NCI-H1417 treated with DMSO at 0.1 percent for 48 hours (cell line): ENCODE results near the gene PBX3.
A peak's percentile ranks its signal among the peaks of the same experiment; 100 is the strongest.
"Not testable (repeated sequence)": the region's sequence is repeated elsewhere in the genome, so short reads cannot be mapped to it uniquely, and the experiment has no call there.

Experiments used
- DNase-seq: peaks from one replicate; lab custom pipeline; 2025; lab: John Stamatoyannopoulos, UW

Gene PBX3

DNA sequence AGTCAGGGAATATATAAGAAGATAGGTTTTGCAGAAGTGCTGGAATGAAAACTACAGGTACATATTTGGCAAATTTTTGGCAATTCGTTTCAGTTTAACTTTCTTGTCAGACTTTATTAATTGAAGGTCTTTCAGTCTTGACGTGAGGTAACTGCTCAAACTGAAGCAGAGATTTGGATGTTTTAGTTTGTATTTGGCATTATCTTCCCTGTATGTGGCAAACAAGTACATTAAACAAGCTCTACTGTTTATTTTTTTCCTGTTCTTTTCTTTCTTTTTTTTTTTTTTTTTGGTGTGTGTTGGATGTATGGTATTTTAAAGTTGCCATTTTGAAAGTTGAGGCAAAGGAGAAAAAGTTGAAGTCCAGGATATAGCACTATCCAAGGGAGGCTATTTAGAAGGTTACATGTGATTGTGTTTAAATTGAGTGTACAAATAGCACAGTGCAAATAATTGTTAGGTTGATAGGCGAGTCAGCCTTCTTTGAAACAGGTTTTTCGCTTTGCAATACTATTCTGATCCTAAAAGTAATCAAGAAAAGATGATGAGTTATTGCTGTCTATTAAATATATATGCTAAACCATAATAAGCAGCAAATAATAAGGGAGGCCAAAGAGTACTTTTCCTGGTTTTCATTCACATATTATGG is 2.2 kb downstream of the PBX3 start:
- no peak for DNase-seq

DNA sequence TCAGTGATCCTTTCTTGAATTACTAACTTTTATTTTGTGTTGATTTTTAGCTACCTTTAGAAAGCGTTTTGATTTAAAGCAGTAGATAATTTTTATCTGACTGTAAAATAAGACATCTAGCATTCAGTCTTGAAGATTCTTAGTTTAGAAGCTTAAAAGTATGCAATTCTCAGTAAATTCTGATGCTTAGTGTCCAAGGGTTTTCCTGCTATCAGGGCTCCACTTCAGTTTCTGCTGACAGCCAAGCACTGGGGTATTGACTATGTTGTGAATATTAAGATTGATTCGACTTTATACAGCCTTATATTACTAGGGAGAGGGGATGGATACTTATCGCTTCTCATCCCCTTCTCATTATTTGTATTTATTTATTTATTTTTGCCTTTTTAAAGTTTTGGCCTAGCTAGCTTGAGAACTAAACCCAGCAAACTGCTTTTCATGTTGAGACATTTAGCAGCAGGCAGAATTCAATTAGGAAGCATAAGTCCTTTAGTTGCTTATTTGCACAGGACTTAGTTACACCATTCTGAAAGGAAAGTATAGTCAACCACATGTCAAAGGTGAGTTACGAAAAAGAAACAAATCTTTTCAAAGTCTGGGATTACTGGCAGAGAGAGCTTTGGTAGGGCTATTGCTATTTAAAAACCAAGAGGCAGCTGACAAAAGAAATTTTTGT is 2.9 kb downstream of the PBX3 start:
- DNase-seq, result no peak

DNA sequence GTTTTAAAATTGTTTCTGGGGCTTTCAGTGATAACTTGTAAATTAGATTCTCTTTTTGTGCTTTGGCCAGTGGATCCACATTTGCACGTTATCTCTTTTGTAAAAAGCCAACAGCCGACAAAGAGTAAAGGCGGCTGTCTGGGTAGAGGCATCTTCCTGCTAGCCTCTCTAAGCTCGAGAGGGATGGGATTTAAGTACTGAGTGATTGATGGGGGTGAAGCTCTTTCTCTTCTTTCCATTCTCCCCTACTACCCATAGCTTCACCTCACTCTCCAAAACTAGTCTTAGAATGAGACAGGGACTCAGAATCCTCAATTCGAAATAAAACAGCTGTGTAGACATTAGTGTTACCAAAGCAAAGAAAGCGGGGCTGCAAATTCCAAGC is 3.4 kb downstream of the PBX3 start:
- DNase-seq, result no peak

DNA sequence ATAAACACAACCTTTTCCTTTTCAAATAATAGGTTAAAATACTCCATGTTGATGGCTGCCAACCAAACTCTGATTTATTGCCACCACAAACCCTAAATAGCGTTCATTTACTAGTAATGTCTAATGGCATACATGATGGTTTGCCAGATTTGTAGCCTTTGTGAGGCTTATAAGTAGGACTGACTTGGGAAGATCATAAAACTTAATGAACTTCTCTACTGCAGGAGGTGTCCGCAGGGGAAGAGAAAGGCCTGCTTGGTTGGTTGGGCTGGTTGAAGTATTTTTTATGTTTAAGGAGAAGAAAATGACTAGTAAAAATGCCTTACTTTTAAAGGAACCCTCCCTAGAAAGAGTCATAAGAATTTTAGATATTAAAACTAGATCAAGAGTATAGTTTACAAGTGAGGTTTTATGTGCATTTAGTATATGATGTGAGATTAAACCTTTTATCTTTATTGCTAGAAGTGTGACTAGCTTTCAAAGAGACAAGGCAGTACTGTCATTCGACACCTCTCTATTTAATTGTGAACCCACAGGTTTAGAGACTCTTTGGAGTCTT is 5.0 kb downstream of the PBX3 start:
- DNase-seq, result no peak

DNA sequence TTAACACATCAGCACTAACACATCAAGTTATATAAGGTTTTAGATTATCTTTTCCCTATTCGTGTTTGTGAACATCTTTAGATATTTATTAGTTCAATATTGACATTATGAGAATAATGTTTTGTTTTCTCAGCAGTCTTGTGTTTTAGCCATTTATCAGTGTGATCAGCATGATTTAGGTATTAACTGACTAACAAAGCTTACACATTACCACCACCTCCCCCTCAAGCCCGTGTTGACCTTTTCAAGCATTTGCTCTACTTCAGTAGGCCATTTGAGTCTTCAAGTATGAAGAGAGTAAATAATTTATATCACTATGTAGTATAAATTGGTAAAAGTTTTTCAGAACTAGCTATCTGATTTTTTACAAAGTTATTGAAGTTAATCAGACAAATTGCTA is 6.9 kb downstream of the PBX3 start:
- no peak for DNase-seq

DNA sequence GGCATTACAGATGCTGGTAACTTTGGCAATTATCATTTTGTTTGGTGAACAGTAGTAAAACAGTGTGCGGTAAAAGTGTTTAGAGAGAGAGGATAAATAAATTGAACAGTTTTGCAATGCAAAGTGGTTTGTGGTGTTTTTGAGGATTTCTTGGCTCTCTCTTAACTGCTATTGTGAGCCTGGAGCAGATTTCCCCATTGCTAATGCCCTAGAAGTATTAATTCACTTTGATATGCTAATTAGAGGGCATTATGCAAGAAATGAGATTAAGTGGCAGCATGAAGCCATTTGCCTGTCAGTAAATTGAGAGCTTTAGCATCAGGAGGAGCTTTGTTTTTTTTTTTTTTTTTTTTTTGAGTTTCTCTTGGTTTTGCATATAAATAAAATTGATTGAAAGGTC is 8.2 kb downstream of the PBX3 start:
- no peak for DNase-seq

DNA sequence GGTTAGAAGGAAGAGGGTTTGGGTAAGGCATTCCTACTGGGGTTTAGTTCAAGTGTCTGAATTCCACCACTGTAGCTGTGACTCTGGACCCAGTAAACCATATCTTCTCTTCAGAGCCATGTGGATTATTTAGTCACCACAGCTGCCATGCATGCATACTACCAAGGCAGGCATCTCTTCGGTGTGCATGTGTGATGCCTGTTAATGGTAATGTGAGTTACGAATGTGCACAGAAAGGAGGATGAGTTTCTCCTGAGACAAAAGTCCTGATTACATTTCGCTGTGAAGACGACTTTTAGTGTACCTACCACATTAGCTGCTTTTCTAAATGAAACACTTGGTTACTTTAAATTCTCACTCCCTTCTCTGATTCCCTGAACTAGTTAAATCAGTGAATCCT is 9.3 kb downstream of the PBX3 start:
- DNase-seq, result no peak

DNA sequence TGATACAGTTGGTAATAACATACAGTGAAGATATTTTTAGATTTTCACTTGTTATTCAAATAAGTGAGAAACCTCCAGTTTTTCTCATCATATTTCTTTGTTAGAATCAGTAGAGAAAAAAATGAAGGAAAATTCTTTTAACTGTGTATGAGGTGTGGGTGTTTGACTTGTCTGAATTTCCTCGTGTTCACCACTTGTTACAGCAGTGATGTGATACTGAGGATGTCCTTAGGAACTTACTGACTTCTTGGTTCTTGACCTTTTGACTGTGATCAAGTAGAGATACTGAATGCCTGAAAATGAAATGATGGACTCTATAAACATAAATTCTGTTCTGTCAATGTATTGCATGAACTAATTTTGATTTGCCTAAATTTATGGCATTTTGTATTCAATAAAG is 10.7 kb downstream of the PBX3 start:
- no peak for DNase-seq

DNA sequence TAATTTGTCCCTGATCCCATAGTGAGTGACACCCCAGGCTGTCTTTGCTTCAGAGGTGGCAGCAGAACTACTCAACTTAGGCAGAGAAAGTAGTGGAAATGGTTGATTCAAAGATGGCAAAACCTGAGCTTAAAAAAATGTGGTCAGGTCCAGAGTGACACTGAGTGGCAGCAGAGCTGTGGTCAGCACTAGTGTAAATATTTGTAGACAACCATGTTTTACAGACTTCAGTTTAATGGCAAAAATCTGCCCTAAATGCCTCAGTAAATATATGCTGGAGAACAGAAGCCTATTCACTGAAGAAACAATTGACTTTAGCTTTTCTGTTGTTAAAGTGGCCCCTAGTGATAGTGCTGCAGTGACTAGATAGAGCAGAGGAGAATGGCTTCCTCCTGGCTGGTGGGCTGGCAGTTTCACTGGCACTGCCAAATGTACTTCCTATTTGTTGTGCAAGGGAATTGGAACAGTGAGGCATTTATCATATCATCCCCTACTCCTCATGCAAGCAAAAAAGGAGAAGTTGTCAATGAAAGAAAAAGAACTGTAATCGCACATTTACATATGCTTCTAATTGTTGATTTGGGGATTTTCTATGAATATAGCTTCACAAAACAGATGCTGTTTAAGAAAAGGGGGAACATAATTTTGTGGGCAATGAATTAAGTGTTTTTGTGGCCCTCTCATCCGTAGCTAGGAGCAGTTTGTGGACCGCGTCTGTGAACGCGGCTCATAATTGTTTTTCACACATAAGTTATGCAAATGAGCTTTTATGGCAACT is 12.0 kb downstream of the PBX3 start:
- no peak for DNase-seq

DNA sequence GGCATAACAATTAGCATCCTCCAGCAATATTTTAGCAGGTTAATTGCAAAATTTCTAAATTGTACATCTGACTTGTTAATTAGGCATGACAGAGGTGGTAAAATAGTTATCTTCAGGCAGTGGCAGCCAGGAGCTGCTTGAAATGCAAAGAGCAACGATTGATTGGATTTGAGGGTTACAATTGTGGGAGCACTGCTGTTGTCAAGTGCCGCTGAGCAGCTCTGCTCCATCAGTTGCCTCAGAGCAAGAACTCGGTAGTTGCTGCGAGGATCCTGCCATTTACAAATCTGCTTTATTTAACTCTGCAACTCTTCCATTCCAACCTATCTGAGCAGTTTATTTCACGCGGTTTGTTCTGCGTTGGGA is 12.6 kb downstream of the PBX3 start:
- DNase-seq, result no peak

DNA sequence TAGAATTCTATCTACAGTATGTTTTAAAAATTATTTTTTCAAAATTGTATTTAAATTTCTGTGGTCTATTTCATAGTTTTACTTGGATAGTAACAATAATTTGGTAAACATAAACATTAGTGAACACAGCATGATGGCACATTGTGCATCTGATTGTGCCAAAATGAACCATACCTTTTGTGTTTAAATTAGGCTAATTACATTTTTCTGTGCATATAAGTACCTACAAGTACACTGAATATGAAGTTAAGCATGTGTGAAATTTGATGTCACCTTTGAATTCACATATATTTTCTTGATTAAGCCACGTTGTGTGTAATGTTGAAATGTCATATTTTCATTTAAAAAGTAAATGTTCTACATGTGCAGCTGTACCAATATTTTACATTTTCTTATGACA is 13.4 kb downstream of the PBX3 start:
- DNase-seq, result no peak

DNA sequence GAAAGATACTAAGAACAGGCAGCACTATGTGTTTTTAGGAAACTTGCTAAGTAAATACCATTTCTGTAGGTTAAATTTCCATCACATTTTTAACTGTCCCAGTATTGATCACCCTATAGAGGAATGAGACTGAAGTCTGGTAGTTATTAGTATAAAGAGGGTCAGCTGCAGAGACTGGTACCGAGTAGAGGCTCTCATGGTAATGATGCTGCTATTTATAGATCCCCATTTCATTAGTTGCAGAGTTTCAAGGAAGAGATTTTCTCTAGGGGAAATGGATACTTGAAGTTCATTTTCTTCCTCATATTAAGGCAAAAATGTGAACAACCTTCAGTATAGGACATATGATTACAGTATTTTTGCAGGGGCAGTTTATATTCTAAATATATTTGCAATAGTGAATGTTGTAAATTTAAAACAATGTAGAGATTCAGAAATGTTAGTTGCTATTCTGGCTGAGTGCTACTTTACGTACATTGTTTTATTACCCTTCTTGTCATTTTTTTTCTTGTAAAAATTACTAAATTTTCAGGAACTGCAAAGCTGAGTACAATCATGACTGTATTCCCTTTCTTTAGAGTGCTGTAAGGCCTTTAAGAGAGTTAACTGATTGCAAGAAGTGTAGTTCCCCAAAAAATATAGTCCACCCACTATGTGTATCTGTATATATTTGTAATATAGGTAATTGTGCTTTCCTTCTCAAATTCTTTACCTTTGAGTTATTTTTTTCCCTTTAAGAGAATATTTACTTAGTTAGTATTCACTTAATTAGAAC is 14.7 kb downstream of the PBX3 start:
- DNase-seq, result no peak

DNA sequence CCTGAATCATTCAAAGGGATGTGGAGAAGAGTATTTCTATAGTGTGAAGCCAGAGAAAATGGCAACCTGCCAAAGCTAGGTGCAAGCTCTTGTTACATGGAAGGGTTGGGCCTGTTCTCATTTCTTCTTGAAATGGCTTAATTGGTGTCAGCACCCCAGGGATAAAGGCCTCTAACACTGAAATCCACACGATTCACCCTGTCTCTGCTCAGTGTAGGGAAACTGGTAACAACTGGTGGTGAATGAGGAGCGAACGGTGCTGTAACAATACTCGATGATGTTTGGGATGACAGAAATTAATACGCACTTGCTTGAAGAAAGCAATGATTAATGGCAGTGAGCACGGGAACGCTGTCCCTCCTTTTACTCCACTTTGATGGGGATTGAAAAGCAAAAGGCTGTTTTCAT is 16.2 kb downstream of the PBX3 start:
- peak; percentile 97 for DNase-seq

DNA sequence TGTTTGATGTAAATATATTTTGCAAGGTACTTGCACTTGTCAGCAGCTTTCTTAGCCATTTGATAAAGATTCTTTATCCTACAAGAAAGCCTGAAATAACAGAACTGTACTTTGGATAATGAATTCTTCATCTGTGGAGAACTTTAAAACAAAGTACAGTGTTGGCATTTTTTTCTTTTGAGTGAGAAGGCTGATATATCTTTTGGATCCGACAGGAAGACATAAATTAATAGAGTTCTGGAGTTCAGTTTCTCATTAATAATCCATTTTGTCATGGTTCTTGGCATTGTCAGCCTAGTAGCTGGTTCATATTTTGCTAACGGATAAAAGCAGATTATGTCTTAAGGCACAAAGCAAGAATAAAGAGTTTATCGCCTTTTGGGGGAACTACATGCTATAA is 17.0 kb downstream of the PBX3 start:
- DNase-seq, result no peak

DNA sequence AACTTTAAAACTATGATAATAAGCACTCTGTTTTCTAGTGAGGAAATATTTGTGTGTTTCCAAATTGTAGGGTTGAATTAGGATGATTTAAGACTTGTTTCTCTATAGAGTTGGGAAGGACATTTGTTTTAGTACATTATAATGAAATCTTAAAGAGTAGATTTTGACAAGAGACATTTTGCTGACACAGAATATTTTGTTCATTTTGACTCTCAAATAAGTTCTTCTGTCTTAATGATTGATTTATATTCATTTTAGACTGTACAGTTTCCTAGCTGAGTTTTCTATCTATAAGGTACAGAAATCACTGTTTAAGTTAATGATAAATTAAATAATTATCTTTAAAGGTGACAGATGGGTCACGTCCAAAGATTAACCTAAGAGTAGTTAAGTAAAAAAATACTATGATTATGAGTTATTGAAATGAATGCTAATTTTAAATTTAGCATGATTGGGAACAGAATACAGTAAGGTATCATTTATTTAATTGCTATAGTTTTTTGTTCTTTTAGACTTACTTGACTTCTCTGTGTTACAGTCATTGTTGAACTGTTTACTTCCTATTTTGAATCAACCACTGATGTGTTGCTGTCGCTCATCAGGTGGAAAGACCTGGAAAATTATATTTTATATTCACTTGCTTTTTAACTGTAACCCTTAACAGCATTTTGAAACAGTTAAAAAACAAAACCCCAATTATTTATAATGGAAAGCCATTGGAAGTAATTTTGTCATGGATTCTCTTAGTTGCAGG is 19.5 kb downstream of the PBX3 start:
- DNase-seq, result no peak

DNA sequence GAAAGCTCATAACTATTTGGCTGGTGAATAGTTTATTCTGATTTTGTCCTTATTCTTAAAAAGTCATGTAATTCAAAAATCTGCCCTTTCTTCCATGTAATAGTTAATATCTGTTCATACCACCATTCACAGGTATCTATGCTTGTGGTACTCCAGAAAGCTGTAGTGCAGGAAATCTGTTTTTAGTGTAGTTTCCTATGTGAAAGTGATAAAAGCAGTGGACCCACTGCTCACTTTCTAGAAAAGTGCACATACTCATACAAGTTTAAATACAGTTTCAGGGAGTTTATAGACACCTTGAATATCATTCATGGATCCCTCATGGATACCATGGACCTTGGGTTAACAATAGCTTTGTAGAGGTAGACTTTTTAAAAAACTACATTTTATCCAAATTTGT is 20.2 kb downstream of the PBX3 start:
- DNase-seq, result no peak

DNA sequence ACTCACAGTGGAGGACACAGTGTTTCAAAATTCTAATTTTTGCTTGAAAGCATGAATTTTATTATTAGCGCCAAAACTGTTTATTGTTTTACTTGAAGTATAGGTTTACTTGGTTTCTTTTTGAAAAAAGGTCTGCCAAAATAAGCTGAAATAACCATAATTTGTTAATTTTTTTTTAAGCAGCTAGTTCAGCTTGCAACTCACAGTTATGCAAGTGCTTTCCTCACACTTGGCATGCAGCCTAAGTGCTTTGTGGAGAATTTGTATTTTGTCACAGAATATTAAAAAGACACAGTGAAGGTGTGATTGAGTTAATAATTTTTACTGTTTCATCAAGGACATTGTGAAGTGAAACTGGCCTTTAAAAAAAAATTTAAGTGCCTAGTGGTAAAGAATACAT is 21.6 kb downstream of the PBX3 start:
- no peak for DNase-seq

DNA sequence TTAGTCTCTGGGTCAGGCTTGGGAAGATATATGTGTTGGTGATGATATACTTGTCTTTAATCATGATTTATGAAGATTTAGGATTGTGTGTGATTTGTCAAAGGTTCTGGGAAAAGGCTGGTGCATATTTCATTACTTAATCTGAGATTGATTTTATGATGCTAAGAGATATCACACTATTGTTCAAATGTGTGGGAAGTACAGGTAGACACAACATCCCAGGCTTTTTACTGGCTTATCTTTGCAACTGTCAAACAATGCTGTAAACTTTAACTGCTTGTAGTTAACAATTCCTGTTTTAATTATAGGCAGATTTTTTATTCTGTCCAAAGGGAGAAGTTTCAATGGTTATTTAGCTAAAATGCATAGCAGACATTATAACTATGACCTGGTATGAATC is 23.9 kb downstream of the PBX3 start:
- DNase-seq, result no peak

DNA sequence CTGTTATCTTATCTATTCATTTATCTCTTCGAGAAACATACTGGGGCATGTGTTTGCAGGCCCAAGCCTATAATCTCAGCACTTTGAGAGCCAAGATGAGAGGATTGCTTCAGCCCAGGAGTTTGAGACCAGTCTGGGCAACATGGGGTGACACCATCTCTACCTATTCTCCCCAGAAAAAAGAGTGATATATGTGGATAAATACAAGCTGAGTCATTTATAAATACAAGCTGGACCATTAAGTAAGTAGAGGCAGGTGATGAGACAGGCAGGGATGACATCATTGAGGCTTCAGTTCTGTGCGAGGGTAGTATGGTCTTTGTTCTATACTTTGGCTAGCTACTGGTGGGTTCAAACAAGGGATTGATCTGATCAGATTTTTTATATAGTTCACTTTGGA is 25.6 kb downstream of the PBX3 start:
- DNase-seq, result no peak

DNA sequence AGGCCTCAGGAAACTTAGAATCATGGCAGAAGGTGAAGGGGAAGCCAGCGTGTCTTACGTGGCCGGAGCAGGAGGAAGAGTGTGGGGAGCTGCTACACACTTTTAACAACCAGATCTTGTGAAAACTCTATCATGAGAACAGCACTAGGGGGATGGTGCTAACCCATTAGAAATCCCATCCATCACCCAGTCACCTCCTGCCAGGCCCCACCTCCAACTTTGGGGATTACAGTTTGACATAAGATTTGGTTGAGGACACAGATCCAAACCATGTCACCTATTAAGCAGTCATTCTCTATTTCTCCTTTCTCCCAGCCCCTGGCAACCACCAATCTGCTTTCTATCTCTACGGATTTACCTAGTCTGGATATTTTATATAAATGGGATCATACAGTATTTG is 26.9 kb downstream of the PBX3 start:
- no peak for DNase-seq

DNA sequence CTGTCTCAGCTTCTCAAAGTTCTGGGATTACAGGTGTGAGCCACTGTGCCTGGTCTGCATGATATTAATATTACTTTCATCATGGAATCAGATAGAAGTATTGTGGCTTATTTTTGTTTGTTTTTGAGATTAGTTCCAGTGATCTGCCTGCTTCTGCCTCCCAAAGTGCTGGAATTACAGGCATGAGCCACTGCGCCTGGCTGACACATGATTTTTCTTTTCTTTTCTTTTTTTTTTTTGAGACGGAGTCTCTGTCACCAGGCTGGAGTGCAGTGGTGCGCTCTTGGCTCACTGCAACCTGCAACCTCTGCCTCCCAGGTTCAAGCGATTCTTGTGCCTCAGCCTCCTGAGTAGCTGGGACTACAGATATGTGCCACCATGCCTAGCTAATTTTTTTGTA is 29.6 kb downstream of the PBX3 start:
- not testable (repeated sequence) for DNase-seq
